Ishikawa (cell line): ENCODE measurements around the gene CALD1.

Experiments used
- CEBPB ChIP-seq: IDR thresholded peaks from 2 replicates; pipeline ENCODE4 v1.6.1; 2012
- CREB1 ChIP-seq: IDR thresholded peaks from 2 replicates; pipeline ENCODE4 v1.6.1; 2012; ENCODE audit warnings: low read depth
- EGR1 ChIP-seq: IDR thresholded peaks from 2 replicates; pipeline ENCODE4 v1.6.1; 2012
- EP300 ChIP-seq: IDR thresholded peaks from 2 replicates; pipeline ENCODE4 v1.6.1; 2012; ENCODE audit warnings: borderline replicate concordance
- RAD21 ChIP-seq: IDR thresholded peaks from 2 replicates; pipeline ENCODE4 v1.6.1; 2012; ENCODE audit warnings: low read depth
- REST ChIP-seq: IDR thresholded peaks from 2 replicates; pipeline ENCODE4 v1.6.1; 2012; ENCODE audit warnings: low read depth, mild to moderate bottlenecking
- TAF1 ChIP-seq: IDR thresholded peaks from 2 replicates; pipeline ENCODE4 v1.6.1; 2012; ENCODE audit warnings: low read depth, mild to moderate bottlenecking
- TF ChIP-seq, protein P1 (sequence below): IDR thresholded peaks from 2 replicates; pipeline ENCODE4 v1.6.1; 2012
- TF ChIP-seq, protein P2 (sequence below): IDR thresholded peaks from 2 replicates; pipeline ENCODE4 v1.6.1; 2012

DNA sequence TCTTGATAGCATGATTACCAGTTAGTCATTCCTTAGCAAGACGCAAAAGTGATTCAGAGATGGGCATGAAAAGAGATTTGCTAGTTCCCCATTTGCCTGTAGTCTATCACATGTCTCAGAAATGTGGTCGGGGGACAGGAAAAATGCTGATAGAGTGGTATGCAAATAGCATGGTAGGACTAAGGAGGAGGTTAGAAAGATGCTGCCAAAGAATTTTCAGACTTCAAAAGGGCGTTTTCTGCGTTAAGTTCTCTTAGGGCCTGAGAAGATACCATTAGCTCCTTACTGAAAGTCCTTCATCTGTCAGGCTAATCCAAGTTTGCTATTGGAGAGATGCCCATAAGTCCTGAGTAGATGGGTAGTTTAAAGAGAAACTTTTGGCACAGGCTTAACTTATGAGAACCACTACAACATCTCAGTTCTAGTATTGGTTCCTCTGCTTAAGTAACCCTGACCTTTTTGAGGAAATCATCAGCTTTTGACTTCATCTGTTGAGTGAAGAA, 2.7 kb downstream of the CALD1 start:
- TF ChIP-seq, protein P1, sequence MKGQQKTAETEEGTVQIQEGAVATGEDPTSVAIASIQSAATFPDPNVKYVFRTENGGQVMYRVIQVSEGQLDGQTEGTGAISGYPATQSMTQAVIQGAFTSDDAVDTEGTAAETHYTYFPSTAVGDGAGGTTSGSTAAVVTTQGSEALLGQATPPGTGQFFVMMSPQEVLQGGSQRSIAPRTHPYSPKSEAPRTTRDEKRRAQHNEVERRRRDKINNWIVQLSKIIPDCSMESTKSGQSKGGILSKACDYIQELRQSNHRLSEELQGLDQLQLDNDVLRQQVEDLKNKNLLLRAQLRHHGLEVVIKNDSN, result no peak
- no peak for TF ChIP-seq EGR1
- TF ChIP-seq TAF1, result no peak
- TF ChIP-seq, protein P2, sequence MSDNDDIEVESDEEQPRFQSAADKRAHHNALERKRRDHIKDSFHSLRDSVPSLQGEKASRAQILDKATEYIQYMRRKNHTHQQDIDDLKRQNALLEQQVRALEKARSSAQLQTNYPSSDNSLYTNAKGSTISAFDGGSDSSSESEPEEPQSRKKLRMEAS, result no peak
- TF ChIP-seq REST, result no peak
- no peak for TF ChIP-seq CREB1
- TF ChIP-seq EP300, result no peak
- TF ChIP-seq RAD21, result no peak
- TF ChIP-seq CEBPB, result no peak
